Breast epithelium (tissue), 3 donors: ENCODE measurements around the gene NXN.

Source experiments
- POLR2A ChIP-seq: fragments of 450-650 bp; IDR thresholded peaks from one replicate; pipeline ENCODE4 v1.6.1; 2016; ENCODE audit warnings: antibody characterized with exemption, mild to moderate bottlenecking, moderate library complexity
- POLR2AphosphoS5 ChIP-seq, 3 donors: sonication (generic); formaldehyde crosslinking; IDR thresholded peaks; one replicate each; pipeline ENCODE4 v1.6.1; 2017; ENCODE audit warnings: antibody characterized with exemption in 3 of 3
- TF ChIP-seq, protein P1 (sequence below), 3 donors: fragments of 450-650 bp; IDR thresholded peaks; one replicate each; pipeline ENCODE4 v1.5.1; 2016 to 2017; ENCODE audit warnings: antibody characterized with exemption in 3 of 3, mild to moderate bottlenecking in 3 of 3, moderate library complexity in 3 of 3

DNA sequence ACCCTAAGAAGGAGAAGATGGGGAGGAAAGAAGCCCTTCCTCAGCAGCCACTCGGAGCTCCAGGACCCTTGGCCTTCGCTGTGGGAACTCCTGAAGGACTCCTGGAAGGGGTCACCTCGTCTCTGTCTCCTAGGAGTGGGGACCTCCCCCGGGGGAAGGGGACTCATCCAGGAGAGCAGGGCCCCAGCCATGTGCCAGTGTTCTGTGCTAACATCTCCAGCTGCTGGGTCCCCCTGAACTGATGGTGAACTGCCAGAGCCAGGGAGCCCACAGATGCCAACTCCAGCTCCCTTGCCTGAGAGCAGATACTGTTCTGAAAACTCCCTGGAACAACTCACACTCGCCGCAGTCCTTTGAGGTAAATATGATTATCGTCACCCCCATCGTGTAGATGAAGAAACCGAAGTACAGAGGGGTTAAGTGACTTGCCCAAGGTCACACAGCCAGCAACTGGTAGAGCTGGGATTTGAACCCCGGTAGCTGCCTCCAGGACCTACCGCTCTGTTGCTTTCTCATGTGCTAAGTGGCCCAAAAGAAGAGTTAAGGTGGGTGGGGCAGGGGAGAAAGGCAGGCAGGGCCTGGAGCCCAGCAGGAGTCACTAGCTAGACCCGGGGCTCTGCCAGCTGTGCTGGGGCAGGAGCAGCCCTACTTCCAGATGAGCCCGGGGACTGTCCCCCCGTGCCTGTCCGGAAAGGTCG, 27.9 kb upstream of the NXN start:
- TF ChIP-seq POLR2AphosphoS5 (IDR thresholded peaks at IDR 0.05) (no peak), POLR2A (no peak)
- TF ChIP-seq, protein P1, sequence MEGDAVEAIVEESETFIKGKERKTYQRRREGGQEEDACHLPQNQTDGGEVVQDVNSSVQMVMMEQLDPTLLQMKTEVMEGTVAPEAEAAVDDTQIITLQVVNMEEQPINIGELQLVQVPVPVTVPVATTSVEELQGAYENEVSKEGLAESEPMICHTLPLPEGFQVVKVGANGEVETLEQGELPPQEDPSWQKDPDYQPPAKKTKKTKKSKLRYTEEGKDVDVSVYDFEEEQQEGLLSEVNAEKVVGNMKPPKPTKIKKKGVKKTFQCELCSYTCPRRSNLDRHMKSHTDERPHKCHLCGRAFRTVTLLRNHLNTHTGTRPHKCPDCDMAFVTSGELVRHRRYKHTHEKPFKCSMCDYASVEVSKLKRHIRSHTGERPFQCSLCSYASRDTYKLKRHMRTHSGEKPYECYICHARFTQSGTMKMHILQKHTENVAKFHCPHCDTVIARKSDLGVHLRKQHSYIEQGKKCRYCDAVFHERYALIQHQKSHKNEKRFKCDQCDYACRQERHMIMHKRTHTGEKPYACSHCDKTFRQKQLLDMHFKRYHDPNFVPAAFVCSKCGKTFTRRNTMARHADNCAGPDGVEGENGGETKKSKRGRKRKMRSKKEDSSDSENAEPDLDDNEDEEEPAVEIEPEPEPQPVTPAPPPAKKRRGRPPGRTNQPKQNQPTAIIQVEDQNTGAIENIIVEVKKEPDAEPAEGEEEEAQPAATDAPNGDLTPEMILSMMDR (IDR thresholded peaks at IDR 0.05): no peak
